AG10803 (cell line): ENCODE data around the gene SMYD3.

Source experiments
- DNase-seq: peaks from one replicate; pipeline ENCODE4 v3.0.0; 2010; ENCODE audit warnings: low read depth
- H3K4me3 ChIP-seq: 2 replicates; pipeline ENCODE4 v1.5.1; 2011; ENCODE audit warnings: mild to moderate bottlenecking, low read length, control low read depth
- TF ChIP-seq, protein P1 (sequence below): conservative IDR thresholded peaks from 2 replicates; pipeline ENCODE4 v1.5.1; 2011; ENCODE audit warnings: mild to moderate bottlenecking, low read length, control low read depth, inconsistent platforms

The SMYD3 gene

GRCh38 chr1:246384616-246385015 is 122.5 kb downstream of the SMYD3 start:
- TF ChIP-seq, protein P1, sequence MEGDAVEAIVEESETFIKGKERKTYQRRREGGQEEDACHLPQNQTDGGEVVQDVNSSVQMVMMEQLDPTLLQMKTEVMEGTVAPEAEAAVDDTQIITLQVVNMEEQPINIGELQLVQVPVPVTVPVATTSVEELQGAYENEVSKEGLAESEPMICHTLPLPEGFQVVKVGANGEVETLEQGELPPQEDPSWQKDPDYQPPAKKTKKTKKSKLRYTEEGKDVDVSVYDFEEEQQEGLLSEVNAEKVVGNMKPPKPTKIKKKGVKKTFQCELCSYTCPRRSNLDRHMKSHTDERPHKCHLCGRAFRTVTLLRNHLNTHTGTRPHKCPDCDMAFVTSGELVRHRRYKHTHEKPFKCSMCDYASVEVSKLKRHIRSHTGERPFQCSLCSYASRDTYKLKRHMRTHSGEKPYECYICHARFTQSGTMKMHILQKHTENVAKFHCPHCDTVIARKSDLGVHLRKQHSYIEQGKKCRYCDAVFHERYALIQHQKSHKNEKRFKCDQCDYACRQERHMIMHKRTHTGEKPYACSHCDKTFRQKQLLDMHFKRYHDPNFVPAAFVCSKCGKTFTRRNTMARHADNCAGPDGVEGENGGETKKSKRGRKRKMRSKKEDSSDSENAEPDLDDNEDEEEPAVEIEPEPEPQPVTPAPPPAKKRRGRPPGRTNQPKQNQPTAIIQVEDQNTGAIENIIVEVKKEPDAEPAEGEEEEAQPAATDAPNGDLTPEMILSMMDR, result no peak

DNA sequence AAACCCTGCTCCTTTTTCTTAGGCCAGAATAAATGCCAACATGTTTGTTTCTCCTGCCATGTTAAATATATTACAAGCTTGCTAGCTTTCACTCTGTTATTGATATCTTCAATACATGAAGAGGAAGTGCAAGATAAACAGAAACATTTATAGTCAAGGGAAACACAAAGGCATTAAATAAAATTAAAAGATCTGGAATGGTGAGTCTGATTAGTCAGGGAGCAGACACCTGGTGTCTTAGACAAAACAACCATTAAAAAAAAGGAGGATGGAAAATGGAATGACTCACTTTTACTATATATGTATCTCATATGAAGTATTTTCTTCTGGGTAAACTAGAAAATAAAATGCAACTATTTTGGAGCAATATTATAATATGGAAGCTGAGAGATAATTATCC is 123.3 kb downstream of the SMYD3 start:
- DNase-seq, result no peak
- TF ChIP-seq, protein P1, result no peak
- no peak overlapping the region for H3K4me3 ChIP-seq

More at GRCh38 chr1:246384616-246385015, 122.5 kb downstream of the SMYD3 start:
- no peak overlapping the region for H3K4me3 ChIP-seq
- no peak for DNase-seq

GRCh38 chr1:246383239-246383589 is 123.9 kb downstream of the SMYD3 start:
- TF ChIP-seq, protein P1, result no peak
- H3K4me3 ChIP-seq, result no peak overlapping the region
- no peak for DNase-seq

GRCh38 chr1:246382589-246383238 is 124.4 kb downstream of the SMYD3 start:
- TF ChIP-seq, protein P1, result no peak
- H3K4me3 ChIP-seq, result no peak overlapping the region
- DNase-seq, result no peak

DNA sequence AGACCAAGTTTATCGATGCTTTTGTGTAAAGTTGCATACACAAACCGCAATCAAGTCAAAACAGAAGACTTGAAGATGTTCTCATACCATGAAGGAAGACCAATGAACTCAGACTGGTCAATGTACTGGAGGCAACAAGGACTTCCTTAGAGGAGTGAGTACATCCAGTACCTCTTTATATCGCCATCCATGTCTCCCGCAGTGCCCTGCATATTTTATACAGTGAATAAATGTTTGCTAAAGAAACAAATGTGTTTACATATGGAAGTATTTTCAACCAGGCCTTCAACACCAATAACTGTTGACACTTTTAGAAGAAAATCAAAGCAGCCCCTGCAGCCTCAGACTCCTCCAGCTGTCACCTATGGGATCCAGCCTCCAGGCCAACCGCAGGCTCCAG is 125.6 kb downstream of the SMYD3 start:
- no peak overlapping the region for H3K4me3 ChIP-seq
- TF ChIP-seq, protein P1, result no peak

DNA sequence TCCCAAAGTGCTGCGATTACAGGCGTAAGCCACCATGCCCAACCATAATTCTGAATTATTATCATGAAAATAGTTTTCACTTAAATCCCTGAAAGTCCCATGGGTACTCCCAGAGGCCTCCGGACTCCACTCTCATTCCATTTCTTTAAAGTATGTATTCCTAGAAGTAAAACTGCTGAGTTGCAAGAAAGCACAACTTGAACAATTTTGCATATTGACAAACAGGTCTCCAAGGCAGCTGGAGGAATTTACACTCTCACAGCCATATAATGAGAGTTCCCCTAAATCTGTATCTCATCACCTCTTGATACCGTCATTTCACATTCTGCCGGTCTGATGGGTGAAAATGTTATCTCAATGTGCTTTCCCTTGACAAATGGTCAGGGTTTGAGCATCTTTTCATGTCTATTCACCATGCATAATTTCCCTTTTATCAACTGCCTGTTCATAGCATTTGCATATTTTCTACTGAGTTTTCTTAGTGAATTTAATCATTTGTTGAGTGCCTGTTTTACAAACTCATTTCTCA is 129.4 kb downstream of the SMYD3 start:
- TF ChIP-seq, protein P1, result no peak
- no peak for DNase-seq
- no peak overlapping the region for H3K4me3 ChIP-seq

More for the DNA sequence above, 125.6 kb downstream of the SMYD3 start:
- no peak for DNase-seq

- TF ChIP-seq, protein P1, result no peak
- H3K4me3 ChIP-seq, result no peak overlapping the region
- DNase-seq, result peak; percentile 25
These were observed 133.1 kb downstream of the SMYD3 start for GRCh38 chr1:246373828-246374569.
